HG03469 (cell line): ENCODE data around the gene CCNI.

Experiments
- ATAC-seq: cut with Tn5 transposase; IDR thresholded peaks from one replicate; pipeline ENCODE4 v1.9.1; 2021; ENCODE audit warnings: mild to moderate bottlenecking, moderate library complexity, moderate number of reproducible peaks; ENCODE audit not compliant: unreplicated experiment

CCNI gene

GRCh38 chr4:77007358-77008230, 68.2 kb downstream of the CCNI start:
- no peak for ATAC-seq

GRCh38 chr4:77006753-77007353, 68.9 kb downstream of the CCNI start:
- ATAC-seq, result no peak

GRCh38 chr4:77003400-77003799, 72.4 kb downstream of the CCNI start:
- ATAC-seq, result no peak

- no peak for ATAC-seq
Observed at GRCh38 chr4:77002321-77003107, 73.3 kb downstream of the CCNI start.

- no peak for ATAC-seq
Observed at GRCh38 chr4:77001907-77002306, 73.9 kb downstream of the CCNI start.

- no peak for ATAC-seq
Observed at GRCh38 chr4:76998251-76998901, 77.4 kb downstream of the CCNI start.

- no peak for ATAC-seq
Observed at GRCh38 chr4:76997532-76997931, 78.3 kb downstream of the CCNI start.
